Measurements from ENCODE around the gene ZFP1. TPM values are rescaled to one million over a fixed set of nuclear protein-coding genes. Genes with fewer than 3 reads are reported as not detected.

ZFP1 gene
- 14.3 and 16.5 TPM in 2 replicates for total RNA-seq

GRCh38 chr16:75148311-75149195 lies at the start of gene ZFP1:
TSS of gene ZFP1 (plus strand) at chr16:75148524. CDS start at chr16:75152952, 4,428 bp downstream.
- H3K36me3 Mint-ChIP-seq (ENCODE audit: low read depth), result peaks cover 35% of the 10 kb centered on the region
- H3K4me1 Mint-ChIP-seq, result peaks cover 19% of the 10 kb centered on the region
- DNase-seq, result peak; percentile 98
- H3K27me3 Mint-ChIP-seq, result no peaks in the 10 kb centered on the region
- peaks cover 12% of the 10 kb centered on the region for H3K9me3 Mint-ChIP-seq
- intact Hi-C loops (cut with micrococcal nuclease), result loop anchor here (1.0 to 5.0 kb wide), 6 partner anchors 38 to 499 kb away; partner anchors contain the start of genes KARS1, MLKL, TERF2IP and WDR59
- H3K27ac Mint-ChIP-seq, result peak within 1 kb of the TSS; percentile 87
- peak within 1 kb of the TSS; percentile 92 for H3K4me3 Mint-ChIP-seq

- Mint-ChIP-seq H3K36me3 (ENCODE audit: low read depth) (peaks cover 21% of the 10 kb centered on the region), H3K4me1 (peaks cover 55% of the 10 kb centered on the region)
- intact Hi-C loops (cut with micrococcal nuclease), result loop anchor here (1.0 to 5.0 kb wide), 2 partner anchors 101 to 397 kb away; partner anchors contain the start of gene MLKL
These were observed 49.2 kb upstream of the ZFP1 start for GRCh38 chr16:75099075-75099667.

GRCh38 chr16:75099738-75100602 lies 48.4 kb upstream of the ZFP1 start:
- DNase-seq, result peak; percentile 86
- H3K4me1 Mint-ChIP-seq, result peaks cover 63% of the 10 kb centered on the region
- H3K4me3 Mint-ChIP-seq, result peak overlapping the region; percentile 74

More at GRCh38 chr16:75099075-75099667, 49.2 kb upstream of the ZFP1 start:
- Mint-ChIP-seq H3K4me3 (peak overlapping the region; percentile 78), H3K27ac (peak overlapping the region; percentile 95), H3K27me3 (no peaks in the 10 kb centered on the region), H3K9me3 (no peaks in the 10 kb centered on the region)
- no peak for DNase-seq

GRCh38 chr16:75100603-75100990 lies 47.7 kb upstream of the ZFP1 start:
- intact Hi-C loops (cut with micrococcal nuclease), result no loop called here

More at GRCh38 chr16:75099738-75100602, 48.4 kb upstream of the ZFP1 start:
- Mint-ChIP-seq H3K9me3 (no peaks in the 10 kb centered on the region), H3K27me3 (no peaks in the 10 kb centered on the region), H3K36me3 (ENCODE audit: low read depth) (peaks cover 26% of the 10 kb centered on the region), H3K27ac (peak overlapping the region; percentile 95)
- intact Hi-C loops (cut with micrococcal nuclease), result loop anchor here (1.0 to 5.0 kb wide), 2 partner anchors 102 to 398 kb away; partner anchors contain the start of gene MLKL

GRCh38 chr16:75101635-75102034 lies 46.7 kb upstream of the ZFP1 start:
- Mint-ChIP-seq H3K27me3 (no peaks in the 10 kb centered on the region), H3K4me1 (peaks cover 69% of the 10 kb centered on the region), H3K27ac (peak overlapping the region; percentile 42), H3K4me3 (no peak overlapping the region), H3K9me3 (no peaks in the 10 kb centered on the region), H3K36me3 (ENCODE audit: low read depth) (peaks cover 25% of the 10 kb centered on the region)
- intact Hi-C loops (cut with micrococcal nuclease), result no loop called here
- DNase-seq, result no peak

More at GRCh38 chr16:75100603-75100990, 47.7 kb upstream of the ZFP1 start:
- Mint-ChIP-seq H3K36me3 (ENCODE audit: low read depth) (peaks cover 25% of the 10 kb centered on the region), H3K9me3 (no peaks in the 10 kb centered on the region), H3K4me3 (peak overlapping the region; percentile 74), H3K4me1 (peaks cover 67% of the 10 kb centered on the region), H3K27ac (peak overlapping the region; percentile 95), H3K27me3 (no peaks in the 10 kb centered on the region)
- no peak for DNase-seq

GRCh38 chr16:75102595-75102994 lies 45.7 kb upstream of the ZFP1 start:
- intact Hi-C loops (cut with micrococcal nuclease), result no loop called here
- Mint-ChIP-seq H3K4me1 (peaks cover 74% of the 10 kb centered on the region), H3K27ac (peak overlapping the region; percentile 48), H3K27me3 (no peaks in the 10 kb centered on the region), H3K36me3 (ENCODE audit: low read depth) (peaks cover 25% of the 10 kb centered on the region), H3K4me3 (no peak overlapping the region), H3K9me3 (no peaks in the 10 kb centered on the region)
- DNase-seq, result peak; percentile 52

- DNase-seq, result no peak
These were observed 44.3 kb upstream of the ZFP1 start for GRCh38 chr16:75103994-75104393.

GRCh38 chr16:75104836-75105235 lies 43.5 kb upstream of the ZFP1 start:
- intact Hi-C loops (cut with micrococcal nuclease), result no loop called here
- Mint-ChIP-seq H3K4me3 (no peak overlapping the region), H3K27ac (peak overlapping the region; percentile 83), H3K4me1 (peaks cover 75% of the 10 kb centered on the region), H3K27me3 (no peaks in the 10 kb centered on the region), H3K9me3 (no peaks in the 10 kb centered on the region), H3K36me3 (ENCODE audit: low read depth) (peaks cover 30% of the 10 kb centered on the region)
- DNase-seq, result peak; percentile 51

More at GRCh38 chr16:75103994-75104393, 44.3 kb upstream of the ZFP1 start:
- H3K27ac Mint-ChIP-seq, result no peak overlapping the region
- H3K36me3 Mint-ChIP-seq (ENCODE audit: low read depth), result peaks cover 29% of the 10 kb centered on the region
- peaks cover 74% of the 10 kb centered on the region for H3K4me1 Mint-ChIP-seq
- H3K4me3 Mint-ChIP-seq, result no peak overlapping the region
- no peaks in the 10 kb centered on the region for H3K9me3 Mint-ChIP-seq
- H3K27me3 Mint-ChIP-seq, result no peaks in the 10 kb centered on the region
- intact Hi-C loops (cut with micrococcal nuclease), result no loop called here

- peak overlapping the region; percentile 83 for H3K27ac Mint-ChIP-seq
- H3K4me3 Mint-ChIP-seq, result no peak overlapping the region
- H3K27me3 Mint-ChIP-seq, result no peaks in the 10 kb centered on the region
- DNase-seq, result peak; percentile 65
- intact Hi-C loops (cut with micrococcal nuclease), result no loop called here
- H3K4me1 Mint-ChIP-seq, result peaks cover 75% of the 10 kb centered on the region
- H3K36me3 Mint-ChIP-seq (ENCODE audit: low read depth), result peaks cover 30% of the 10 kb centered on the region
- no peaks in the 10 kb centered on the region for H3K9me3 Mint-ChIP-seq
These were observed 42.8 kb upstream of the ZFP1 start for GRCh38 chr16:75105306-75106061.

GRCh38 chr16:75106351-75107274 lies 41.7 kb upstream of the ZFP1 start:
- Mint-ChIP-seq H3K36me3 (ENCODE audit: low read depth) (peaks cover 30% of the 10 kb centered on the region), H3K4me3 (peak overlapping the region; percentile 65), H3K27ac (peak overlapping the region; percentile 83), H3K4me1 (peaks cover 77% of the 10 kb centered on the region), H3K9me3 (no peaks in the 10 kb centered on the region), H3K27me3 (no peaks in the 10 kb centered on the region)
- intact Hi-C loops (cut with micrococcal nuclease), result no loop called here
- peak; percentile 49 for DNase-seq

GRCh38 chr16:75107505-75107904 lies 40.8 kb upstream of the ZFP1 start:
- Mint-ChIP-seq H3K36me3 (ENCODE audit: low read depth) (peaks cover 26% of the 10 kb centered on the region), H3K4me1 (peaks cover 76% of the 10 kb centered on the region), H3K27ac (peak overlapping the region; percentile 73), H3K27me3 (no peaks in the 10 kb centered on the region), H3K9me3 (no peaks in the 10 kb centered on the region), H3K4me3 (peak overlapping the region; percentile 65)
- DNase-seq, result no peak
- intact Hi-C loops (cut with micrococcal nuclease), result no loop called here

Measured in activated CD4-positive, alpha-beta T cell treated with anti-CD3 and anti-CD28 coated beads, Interleukin-2, amount 10 ng/mL, durations not matched to agents 24 days and 14 days (primary cell).